Mesenchymal stem cell (in vitro differentiated cells and primary cell): ENCODE results near the gene LARP4.
"Not testable (repeated sequence)": the region's sequence is repeated elsewhere in the genome, so short reads cannot be mapped to it uniquely, and the experiment has no call there.

Experiments
- DNase-seq: peaks from one replicate; pipeline ENCODE4 v3.0.0-alpha.2; 2013
- H2AFZ ChIP-seq: one replicate; pipeline ENCODE4 v1.6.1; 2013; ENCODE audit warnings: low read depth, mild to moderate bottlenecking, control low read depth, inconsistent platforms, low read length, moderate library complexity
- H2AK5ac ChIP-seq: 2 replicates; pipeline ENCODE4 v1.6.1; 2013; ENCODE audit warnings: low read length, moderate library complexity, mild to moderate bottlenecking, inconsistent platforms; ENCODE audit not compliant: severe bottlenecking
- H2BK120ac ChIP-seq: one replicate; pipeline ENCODE4 v1.6.1; 2013; ENCODE audit warnings: low read depth, mild to moderate bottlenecking, inconsistent platforms, low read length, moderate library complexity
- H2BK12ac ChIP-seq, 2 experiments: one replicate each; pipeline ENCODE4 v1.6.1; 2013; ENCODE audit warnings: inconsistent platforms in 2 of 2, low read length in 2 of 2, mild to moderate bottlenecking in 2 of 2, moderate library complexity in 2 of 2, control low read depth in 1 of 2
- H2BK15ac ChIP-seq: one replicate; pipeline ENCODE4 v1.6.1; 2013; ENCODE audit warnings: mild to moderate bottlenecking, low read depth, inconsistent platforms; ENCODE audit not compliant: poor library complexity, severe bottlenecking
- H2BK5ac ChIP-seq: 2 replicates; pipeline ENCODE4 v1.6.1; 2013; ENCODE audit warnings: low read depth, mild to moderate bottlenecking, low read length, control low read depth, inconsistent platforms; ENCODE audit not compliant: poor library complexity, severe bottlenecking
- H3K14ac ChIP-seq, 2 experiments: one replicate each; pipeline ENCODE4 v1.6.1; 2013; ENCODE audit warnings: inconsistent platforms in 2 of 2, low read length in 2 of 2, control low read depth in 1 of 2, mild to moderate bottlenecking in 1 of 2, moderate library complexity in 1 of 2
- H3K18ac ChIP-seq, 2 experiments: one replicate each; pipeline ENCODE4 v1.6.1; 2013; ENCODE audit warnings: inconsistent platforms in 2 of 2, low read length in 2 of 2, control low read depth in 1 of 2, low read depth in 1 of 2, mild to moderate bottlenecking in 1 of 2
- H3K23ac ChIP-seq, 2 experiments: one replicate each; pipeline ENCODE4 v1.6.1; 2013; ENCODE audit warnings: inconsistent platforms in 2 of 2, low read length in 2 of 2, mild to moderate bottlenecking in 2 of 2, moderate library complexity in 2 of 2, control low read depth in 1 of 2
- H3K27ac ChIP-seq: 2 replicates; pipeline ENCODE4 v1.5.1; 2013; ENCODE audit warnings: mild to moderate bottlenecking, moderate library complexity, low read length, control low read depth, inconsistent platforms; ENCODE audit not compliant: poor library complexity, severe bottlenecking
- H3K27me3 ChIP-seq, 2 experiments: 2 replicates each; pipeline versions ENCODE4 v1.6.1 to v1.7.0; 2013; ENCODE audit warnings: low read length in 2 of 2, mild to moderate bottlenecking in 2 of 2, moderate library complexity in 2 of 2, control low read depth in 1 of 2, inconsistent platforms in 1 of 2; ENCODE audit not compliant: control insufficient read depth in 1 of 2, insufficient read depth in 1 of 2
- H3K36me3 ChIP-seq, 2 experiments: 2 replicates each; pipeline versions ENCODE4 v1.6.1 to v1.7.0; 2013; ENCODE audit warnings: low read length in 2 of 2, control low read depth in 1 of 2, inconsistent platforms in 1 of 2, low read depth in 1 of 2, mild to moderate bottlenecking in 1 of 2; ENCODE audit not compliant: insufficient read depth in 2 of 2, control insufficient read depth in 1 of 2
- H3K4ac ChIP-seq, 2 experiments: one replicate each; pipeline ENCODE4 v1.6.1; 2013; ENCODE audit warnings: inconsistent platforms in 2 of 2, low read length in 2 of 2, mild to moderate bottlenecking in 2 of 2, moderate library complexity in 2 of 2, control low read depth in 1 of 2, low read depth in 1 of 2
- H3K4me1 ChIP-seq: 2 replicates; pipeline ENCODE4 v1.6.1; 2013; ENCODE audit warnings: low read depth, low read length, control low read depth; ENCODE audit not compliant: control insufficient read depth, insufficient read depth
- H3K4me2 ChIP-seq: 2 replicates; pipeline ENCODE4 v1.6.1; 2013; ENCODE audit warnings: low read length, mild to moderate bottlenecking, inconsistent platforms; ENCODE audit not compliant: poor library complexity, severe bottlenecking
- H3K4me3 ChIP-seq, 2 experiments: 2 replicates each; pipeline versions ENCODE4 v1.5.1 to v1.7.0; 2013; ENCODE audit warnings: low read length in 2 of 2, mild to moderate bottlenecking in 2 of 2, control low read depth in 1 of 2, low read depth in 1 of 2; ENCODE audit not compliant: insufficient read depth in 1 of 2
- H3K79me1 ChIP-seq: replicated peaks from 2 replicates; pipeline ENCODE4 v1.6.1; 2013; ENCODE audit warnings: mild to moderate bottlenecking, control low read depth, low read length, inconsistent platforms; ENCODE audit not compliant: poor library complexity, severe bottlenecking
- H3K9ac ChIP-seq: 2 replicates; pipeline ENCODE4 v1.7.0; 2013; ENCODE audit warnings: mild to moderate bottlenecking, low read length, moderate library complexity
- H3K9me3 ChIP-seq: 2 replicates; pipeline ENCODE4 v1.7.0; 2013; ENCODE audit warnings: mild to moderate bottlenecking, low read length; ENCODE audit not compliant: control insufficient read depth
- H4K8ac ChIP-seq: one replicate; pipeline ENCODE4 v1.6.1; 2013; ENCODE audit warnings: inconsistent platforms, mild to moderate bottlenecking, low read length, moderate library complexity
- H4K91ac ChIP-seq: one replicate; pipeline ENCODE4 v1.6.1; 2013; ENCODE audit warnings: mild to moderate bottlenecking, low read length, inconsistent platforms
- WGBS: methylation state at CpG from one replicate; pipeline ENCODE4 v1.1.7; 2013; ENCODE audit warnings: mixed read lengths; 5-methylcytosine and 5-hydroxymethylcytosine counted together

The LARP4 gene

DNA sequence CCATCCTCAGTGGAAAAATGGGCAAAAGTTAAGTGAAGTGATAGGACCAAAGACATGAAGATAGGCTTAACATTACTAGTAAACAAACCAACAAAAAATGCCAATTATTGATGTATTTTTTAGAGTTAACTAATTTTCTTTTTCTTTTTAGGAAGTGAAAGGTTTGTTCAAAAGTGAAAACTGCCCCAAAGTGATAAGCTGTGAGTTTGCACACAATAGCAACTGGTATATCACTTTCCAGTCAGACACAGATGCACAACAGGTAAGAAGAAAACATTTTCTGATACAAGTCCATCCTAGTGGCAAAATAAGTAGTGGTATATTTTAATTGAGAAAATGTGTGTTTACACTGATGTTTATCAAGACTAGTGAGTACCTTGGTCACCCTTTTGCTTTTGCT, 39.6 kb downstream of the LARP4 start:
- H2AFZ ChIP-seq: no peak overlapping the region
- no peak for DNase-seq
- no peak overlapping the region for H3K23ac ChIP-seq
- H2AK5ac ChIP-seq: no peak overlapping the region
- no peak overlapping the region for H3K18ac ChIP-seq
- H3K4me2 ChIP-seq: no peak overlapping the region
- H4K8ac ChIP-seq: no peak overlapping the region
- H3K36me3 ChIP-seq: peaks cover 24 to 99% of the 10 kb centered on the region in 2 experiments
- no peak overlapping the region for H3K4ac ChIP-seq
- H2BK12ac ChIP-seq: no peak overlapping the region
- H3K14ac ChIP-seq: no peak overlapping the region
- H3K79me1 ChIP-seq: peaks cover 7% of the 10 kb centered on the region
- no peak overlapping the region for H3K4me3 ChIP-seq
- no peak overlapping the region for H2BK120ac ChIP-seq
- no peaks in the 10 kb centered on the region for H3K27me3 ChIP-seq
- H3K4me1 ChIP-seq: no peaks in the 10 kb centered on the region
- no peak overlapping the region for H4K91ac ChIP-seq
- no peak overlapping the region for H2BK5ac ChIP-seq
- no peaks in the 10 kb centered on the region for H3K9me3 ChIP-seq
- H2BK15ac ChIP-seq: no peak overlapping the region
- H3K9ac ChIP-seq: no peak overlapping the region
- H3K27ac ChIP-seq: no peak overlapping the region

DNA sequence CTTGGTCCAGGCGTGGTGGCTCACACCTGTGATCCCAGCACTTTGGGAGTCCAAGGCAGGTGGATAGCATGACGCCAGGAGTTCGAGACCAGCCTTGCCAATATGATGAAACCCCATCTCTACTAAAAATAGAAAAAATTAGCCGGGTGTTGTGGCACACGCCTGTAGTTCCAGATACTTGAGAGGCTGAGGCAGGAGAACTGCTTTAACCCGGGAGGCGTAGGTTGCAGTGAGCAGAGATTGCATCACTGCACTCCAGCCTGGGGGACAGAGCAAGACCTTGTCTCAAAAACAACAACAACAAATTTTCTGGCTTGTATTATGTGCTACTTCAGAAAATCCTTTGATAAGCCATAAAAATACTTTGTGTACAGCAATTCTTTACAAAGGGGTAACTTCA, 41.1 kb downstream of the LARP4 start:
- no peak overlapping the region for H2AFZ ChIP-seq
- no peak overlapping the region for H3K9ac ChIP-seq
- no peaks in the 10 kb centered on the region for H3K9me3 ChIP-seq
- no peak overlapping the region for H3K4me2 ChIP-seq
- no peak for DNase-seq
- H3K27ac ChIP-seq: no peak overlapping the region
- H4K8ac ChIP-seq: no peak overlapping the region
- H2BK5ac ChIP-seq: no peak overlapping the region
- no peak overlapping the region for H3K23ac ChIP-seq
- H3K27me3 ChIP-seq: no peaks in the 10 kb centered on the region
- no peak overlapping the region for H4K91ac ChIP-seq
- 96% methylated on average over 7 of the region's 7 CpGs for WGBS
- H3K4me1 ChIP-seq: no peaks in the 10 kb centered on the region
- peaks cover 3% of the 10 kb centered on the region for H3K79me1 ChIP-seq
- H3K4ac ChIP-seq: no peak overlapping the region
- H3K18ac ChIP-seq: no peak overlapping the region
- H3K4me3 ChIP-seq: no peak overlapping the region
- H2BK12ac ChIP-seq: no peak overlapping the region
- H3K14ac ChIP-seq: no peak overlapping the region
- no peak overlapping the region for H2BK120ac ChIP-seq
- H2BK15ac ChIP-seq: no peak overlapping the region
- peaks cover 20 to 92% of the 10 kb centered on the region in 2 experiments for H3K36me3 ChIP-seq
- H2AK5ac ChIP-seq: no peak overlapping the region

DNA sequence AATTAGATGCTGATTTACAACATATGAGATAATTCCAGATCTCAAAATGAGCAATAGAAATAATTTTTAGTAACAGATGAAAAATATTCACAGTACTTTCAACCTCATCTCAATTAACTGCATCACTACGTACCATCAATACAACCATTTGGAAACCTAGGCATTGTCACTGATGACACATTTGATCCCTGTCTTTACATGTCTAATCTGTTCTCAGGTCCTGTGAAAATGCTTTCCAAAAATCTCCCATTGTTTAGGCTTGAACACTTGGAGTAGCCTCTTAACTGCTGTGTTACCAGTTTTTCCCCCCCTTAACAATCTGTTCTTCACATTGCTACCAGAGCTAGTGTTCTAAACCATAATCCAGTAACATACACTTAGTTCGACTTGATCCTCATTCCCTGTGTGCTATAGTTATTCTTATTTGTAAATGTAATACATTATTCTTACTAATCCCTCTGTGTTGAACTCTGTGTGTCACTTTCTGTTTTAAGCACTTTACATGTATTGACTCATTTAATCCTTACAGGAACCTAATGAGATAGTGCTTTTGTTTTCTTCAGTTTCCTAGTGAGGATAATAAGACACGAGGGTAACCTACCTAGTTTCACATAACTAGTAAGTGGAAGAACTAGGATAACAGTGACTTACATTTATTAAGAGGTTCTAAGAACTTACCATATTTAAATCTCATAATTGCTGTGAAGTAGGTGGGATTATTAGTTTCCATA, 41.7 kb downstream of the LARP4 start:
- DNase-seq: no peak
- WGBS: 94% methylated on average over 1 of the region's 3 CpGs
- Histone ChIP-seq H3K9ac (peak overlapping the region; percentile 31), H3K9me3 (no peaks in the 10 kb centered on the region), H2AFZ (no peak overlapping the region), H2BK12ac (no peak overlapping the region), H4K91ac (no peak overlapping the region), H3K27ac (no peak overlapping the region), H3K79me1 (peaks cover 3% of the 10 kb centered on the region), H3K4me3 (no peak overlapping the region), H2BK120ac (no peak overlapping the region), H2AK5ac (no peak overlapping the region), H3K4ac (no peak overlapping the region), H3K23ac (no peak overlapping the region), H3K14ac (no peak overlapping the region), H3K27me3 (no peaks in the 10 kb centered on the region), H3K18ac (no peak overlapping the region), H3K4me1 (no peaks in the 10 kb centered on the region), H3K4me2 (no peak overlapping the region), H2BK5ac (no peak overlapping the region), H4K8ac (no peak overlapping the region), H3K36me3 (peaks cover 20 to 92% of the 10 kb centered on the region in 2 experiments), H2BK15ac (no peak overlapping the region)

GRCh38 chr12:50449671-50450070, 49.0 kb downstream of the LARP4 start:
- not testable (repeated sequence) for H3K9ac ChIP-seq, H2AFZ ChIP-seq, H2BK120ac ChIP-seq, H3K27ac ChIP-seq, H2BK12ac ChIP-seq, DNase-seq, H2AK5ac ChIP-seq, H2BK5ac ChIP-seq, H4K8ac ChIP-seq, H3K23ac ChIP-seq, H4K91ac ChIP-seq, H3K4ac ChIP-seq, H3K18ac ChIP-seq, H2BK15ac ChIP-seq, H3K4me2 ChIP-seq, H3K4me3 ChIP-seq, H3K9me3 ChIP-seq, H3K4me1 ChIP-seq, H3K14ac ChIP-seq, H3K27me3 ChIP-seq
- Histone ChIP-seq H3K79me1 (peaks cover 14% of the 10 kb centered on the region), H3K36me3 (peaks cover 19 to 77% of the 10 kb centered on the region in 2 experiments)
- 78% methylated on average over 4 of the region's 5 CpGs for WGBS
